HUES64 (cell line): Measurements from ENCODE around the gene PTGS2.

ENCODE experiments used
- H3K27ac ChIP-seq: 2 replicates; pipeline ENCODE4 v1.7.0; 2013; ENCODE audit warnings: low read depth, low read length, inconsistent platforms
- H3K27me3 ChIP-seq: 2 replicates; pipeline ENCODE4 v1.6.1; 2013; ENCODE audit warnings: mild to moderate bottlenecking, low read length; ENCODE audit not compliant: insufficient read depth
- H3K36me3 ChIP-seq: 2 replicates; pipeline ENCODE4 v1.6.1; 2013; ENCODE audit warnings: mild to moderate bottlenecking, low read length; ENCODE audit not compliant: insufficient read depth
- H3K4me1 ChIP-seq: 2 replicates; pipeline ENCODE4 v1.6.1; 2013; ENCODE audit warnings: mild to moderate bottlenecking, low read length, moderate library complexity; ENCODE audit not compliant: insufficient read depth
- H3K4me3 ChIP-seq: 2 replicates; pipeline ENCODE4 v1.5.1; 2013; ENCODE audit warnings: mild to moderate bottlenecking, low read length, moderate library complexity
- H3K9ac ChIP-seq: 2 replicates; pipeline ENCODE4 v1.6.1; 2013; ENCODE audit warnings: mild to moderate bottlenecking, low read depth, low read length
- H3K9me3 ChIP-seq: 2 replicates; pipeline ENCODE4 v1.6.1; 2013; ENCODE audit warnings: low read depth, low read length; ENCODE audit not compliant: insufficient read depth
- WGBS: fragments of 150-250, 120-280 bp; methylation state at CpG from one replicate; pipeline ENCODE4 v1.1.7; 2013; ENCODE audit warnings: missing lambda C conversion rate; 5-methylcytosine and 5-hydroxymethylcytosine counted together

Gene PTGS2

GRCh38 chr1:186689376-186689775 lies 9.2 kb upstream of the PTGS2 start:
- Histone ChIP-seq H3K36me3 (no peaks in the 10 kb centered on the region), H3K27ac (no peak overlapping the region), H3K4me3 (no peak overlapping the region), H3K4me1 (no peaks in the 10 kb centered on the region), H3K9me3 (no peaks in the 10 kb centered on the region), H3K27me3 (no peaks in the 10 kb centered on the region), H3K9ac (no peak overlapping the region)
- no CpG with 5 or more reads among the region's 1 CpG for WGBS

- Histone ChIP-seq H3K36me3 (no peaks in the 10 kb centered on the region), H3K9ac (no peak overlapping the region), H3K4me1 (peaks cover 2% of the 10 kb centered on the region; the same call in 1 of the 2 replicates), H3K27ac (no peak overlapping the region), H3K27me3 (peaks cover 31% of the 10 kb centered on the region), H3K4me3 (no peak overlapping the region), H3K9me3 (no peaks in the 10 kb centered on the region)
- WGBS, result 92% methylated on average over 5 of the region's 6 CpGs
These were observed 3.6 kb upstream of the PTGS2 start for GRCh38 chr1:186683652-186684410.

GRCh38 chr1:186682736-186683135 lies 2.5 kb upstream of the PTGS2 start:
- Histone ChIP-seq H3K36me3 (no peaks in the 10 kb centered on the region), H3K4me1 (peaks cover 2% of the 10 kb centered on the region; the same call in 1 of the 2 replicates), H3K27me3 (peaks cover 37% of the 10 kb centered on the region), H3K9ac (no peak overlapping the region), H3K4me3 (no peak overlapping the region), H3K27ac (no peak overlapping the region), H3K9me3 (no peaks in the 10 kb centered on the region)
- 56% methylated on average over 1 of the region's 1 CpG for WGBS

GRCh38 chr1:186681801-186682200 lies 1.6 kb upstream of the PTGS2 start:
- no peaks in the 10 kb centered on the region for H3K36me3 ChIP-seq
- H3K9me3 ChIP-seq, result no peaks in the 10 kb centered on the region
- 91% methylated on average over 1 of the region's 2 CpGs for WGBS
- no peak overlapping the region for H3K9ac ChIP-seq
- H3K27ac ChIP-seq, result no peak overlapping the region
- H3K4me1 ChIP-seq, result peaks cover 2% of the 10 kb centered on the region; the same call in 1 of the 2 replicates
- H3K4me3 ChIP-seq, result no peak overlapping the region
- peaks cover 37% of the 10 kb centered on the region for H3K27me3 ChIP-seq

- no peak overlapping the region for H3K27ac ChIP-seq
- WGBS, result 63% methylated on average over 7 of the region's 9 CpGs
These were observed 898 bp upstream of the PTGS2 start for GRCh38 chr1:186681121-186681520.

GRCh38 chr1:186679924-186680244 lies 339 bp downstream of the PTGS2 start:
- Histone ChIP-seq H3K27ac (no peak overlapping the region), H3K9ac (peak overlapping the region; percentile 82)

More at GRCh38 chr1:186681121-186681520, 898 bp upstream of the PTGS2 start:
- no peaks in the 10 kb centered on the region for H3K9me3 ChIP-seq
- H3K4me1 ChIP-seq, result peaks cover 2% of the 10 kb centered on the region; the same call in 1 of the 2 replicates
- H3K27me3 ChIP-seq, result peaks cover 37% of the 10 kb centered on the region
- peak overlapping the region; percentile 87 for H3K4me3 ChIP-seq
- no peaks in the 10 kb centered on the region for H3K36me3 ChIP-seq
- peak overlapping the region; percentile 82; the same call in 1 of the 2 replicates for H3K9ac ChIP-seq

GRCh38 chr1:186678155-186678554 lies 2.1 kb downstream of the PTGS2 start:
- peaks cover 37% of the 10 kb centered on the region for H3K27me3 ChIP-seq
- no peak overlapping the region for H3K4me3 ChIP-seq
- no peak overlapping the region for H3K9ac ChIP-seq
- no peak overlapping the region for H3K27ac ChIP-seq
- no peaks in the 10 kb centered on the region for H3K36me3 ChIP-seq
- 85% methylated on average over 1 of the region's 2 CpGs for WGBS
- peaks cover 2% of the 10 kb centered on the region; the same call in 1 of the 2 replicates for H3K4me1 ChIP-seq
- H3K9me3 ChIP-seq, result no peaks in the 10 kb centered on the region

More at GRCh38 chr1:186679924-186680244, 339 bp downstream of the PTGS2 start:
- Histone ChIP-seq H3K4me1 (peaks cover 2% of the 10 kb centered on the region; the same call in 1 of the 2 replicates), H3K27me3 (peaks cover 37% of the 10 kb centered on the region), H3K4me3 (peak overlapping the region; percentile 87), H3K36me3 (no peaks in the 10 kb centered on the region), H3K9me3 (no peaks in the 10 kb centered on the region)
- WGBS, result 2% methylated on average over 15 of the region's 15 CpGs

GRCh38 chr1:186672596-186672995 lies 7.6 kb downstream of the PTGS2 start:
- Histone ChIP-seq H3K36me3 (no peaks in the 10 kb centered on the region), H3K9ac (no peak overlapping the region), H3K27ac (no peak overlapping the region), H3K9me3 (no peaks in the 10 kb centered on the region), H3K4me1 (no peaks in the 10 kb centered on the region), H3K27me3 (no peaks in the 10 kb centered on the region), H3K4me3 (no peak overlapping the region)
- WGBS, result 100% methylated on average over 3 of the region's 3 CpGs

GRCh38 chr1:186672131-186672530 lies 8.1 kb downstream of the PTGS2 start:
- 98% methylated on average over 2 of the region's 2 CpGs for WGBS
- Histone ChIP-seq H3K36me3 (no peaks in the 10 kb centered on the region), H3K27ac (no peak overlapping the region), H3K4me1 (no peaks in the 10 kb centered on the region), H3K9ac (no peak overlapping the region), H3K4me3 (no peak overlapping the region), H3K27me3 (no peaks in the 10 kb centered on the region), H3K9me3 (no peaks in the 10 kb centered on the region)

GRCh38 chr1:186671136-186671825 lies 8.9 kb downstream of the PTGS2 start:
- H3K27me3 ChIP-seq, result no peaks in the 10 kb centered on the region
- no peaks in the 10 kb centered on the region for H3K9me3 ChIP-seq
- no peaks in the 10 kb centered on the region for H3K4me1 ChIP-seq
- no peaks in the 10 kb centered on the region for H3K36me3 ChIP-seq
- 96% methylated on average over 2 of the region's 2 CpGs for WGBS
- no peak overlapping the region for H3K9ac ChIP-seq
- no peak overlapping the region for H3K4me3 ChIP-seq
- H3K27ac ChIP-seq, result no peak overlapping the region

GRCh38 chr1:186670297-186671135 lies 9.7 kb downstream of the PTGS2 start:
- Histone ChIP-seq H3K4me3 (no peak overlapping the region), H3K36me3 (no peaks in the 10 kb centered on the region), H3K27ac (no peak overlapping the region), H3K4me1 (no peaks in the 10 kb centered on the region), H3K9ac (no peak overlapping the region), H3K27me3 (no peaks in the 10 kb centered on the region), H3K9me3 (no peaks in the 10 kb centered on the region)
- 85% methylated on average over 2 of the region's 2 CpGs for WGBS
